K562 (cell line): Measurements from ENCODE around the gene FNBP1. TPM values are rescaled to one million over a fixed set of nuclear protein-coding genes. Genes with fewer than 3 reads are reported as not detected.

ENCODE experiments used
- ATAC-seq: fragments of 200-7000 bp; cut with Tn5 transposase; 3 replicates; pipeline ENCODE4 v1.9.1; 2020; ENCODE audit warnings: moderate library complexity
- BruUV-seq: library from RNA; stranded (reverse); fragments of 400-500 nt; replicated peaks from 2 replicates; lab custom pipeline; 2021; lab: Mats Ljungman, UMichigan
- CTCF ChIA-PET: fragments of 300-600 bp; formaldehyde crosslinking; extraction: SDS; loops from one replicate; lab custom pipeline; 2021; ENCODE audit warnings: low intra/inter-chr PET ratio; lab: Yijun Ruan, JAX
- POLR2A ChIA-PET: fragments of 300-600, 350-650 bp; sonication (Branson Sonifier 250); formaldehyde crosslinking; extraction: SDS; loops from one replicate; lab custom pipeline; 2021; ENCODE audit warnings: antibody characterized with exemption, inconsistent platforms; lab: Yijun Ruan, JAX
- DNase-seq, 4 experiments: peaks; one replicate each; pipeline versions ENCODE4 v3.0.0 to v3.0.0-alpha.2; 2011 to 2018; ENCODE audit warnings: low spot score in 3 of 4, mixed read lengths in 3 of 4; ENCODE audit errors: extremely low read depth in 1 of 4
- FAIRE-seq: peaks from 2 replicates; lab custom pipeline; 2011; peaks lifted over from hg19 to GRCh38; lab: Jason Lieb, UNC
- H2AFZ ChIP-seq: 2 replicates; pipeline ENCODE4 v1.6.0; 2011; ENCODE audit warnings: low read depth, low read length, control low read depth, inconsistent platforms
- H3K27ac ChIP-seq: fragments of 200-600 bp; 3 replicates; pipeline ENCODE4 v1.8.0; 2011; ENCODE audit warnings: low read depth, mild to moderate bottlenecking, control low read depth, inconsistent platforms, low read length, moderate library complexity, mixed read lengths; ENCODE audit errors: extremely low read depth
- H3K27me3 ChIP-seq, 2 experiments: fragments of 300-600 bp in 1 of 2; 2 replicates in 1 of 2; 3 replicates in 1 of 2; pipeline versions ENCODE4 v1.6.0 to v1.8.0; 2011; ENCODE audit warnings: inconsistent platforms in 2 of 2, low read length in 2 of 2, mild to moderate bottlenecking in 1 of 2, mixed read lengths in 1 of 2, moderate library complexity in 1 of 2; ENCODE audit not compliant: control insufficient read depth in 2 of 2, insufficient read depth in 2 of 2
- H3K36me3 ChIP-seq: fragments of 300-600 bp; 3 replicates; pipeline ENCODE4 v1.8.0; 2011; ENCODE audit warnings: mild to moderate bottlenecking, low read length, inconsistent platforms; ENCODE audit not compliant: control insufficient read depth, insufficient read depth
- H3K4me1 ChIP-seq, 2 experiments: fragments of 200-600 bp in 1 of 2; replicated peaks in 1 of 2; 2 replicates in 1 of 2; 3 replicates in 1 of 2; pipeline versions ENCODE4 v1.5.1 to v1.8.0; 2011; ENCODE audit warnings: inconsistent platforms in 2 of 2, low read length in 2 of 2, mild to moderate bottlenecking in 1 of 2, mixed read lengths in 1 of 2, moderate library complexity in 1 of 2; ENCODE audit not compliant: control insufficient read depth in 2 of 2, insufficient read depth in 2 of 2
- H3K4me2 ChIP-seq: 2 replicates; pipeline ENCODE4 v1.6.1; 2011; ENCODE audit warnings: low read length, control low read depth, inconsistent platforms, mixed read lengths; ENCODE audit not compliant: insufficient read depth
- H3K4me3 ChIP-seq: fragments of 200-600 bp; sonication (generic), shearing (Covaris generic); 2 replicates; pipeline ENCODE4 v1.5.1; 2016; ENCODE audit warnings: control low read depth, inconsistent platforms
- H3K79me2 ChIP-seq: fragments of 200-600 bp; 3 replicates; pipeline ENCODE4 v1.8.0; 2011; ENCODE audit warnings: low read length, inconsistent platforms; ENCODE audit not compliant: control insufficient read depth, insufficient read depth
- H3K9ac ChIP-seq, 2 experiments: 2 replicates each; pipeline versions ENCODE4 v1.6.0 to v1.6.1; 2011; ENCODE audit warnings: low read depth in 2 of 2, low read length in 2 of 2, control low read depth in 1 of 2, inconsistent platforms in 1 of 2, mild to moderate bottlenecking in 1 of 2, mixed read lengths in 1 of 2; ENCODE audit not compliant: insufficient read depth in 1 of 2
- H3K9me1 ChIP-seq: one replicate; pipeline ENCODE4 v1.6.0; 2011; ENCODE audit warnings: inconsistent platforms, mild to moderate bottlenecking, low read length, moderate library complexity; ENCODE audit not compliant: control insufficient read depth, insufficient read depth
- H3K9me3 ChIP-seq: replicated peaks from 2 replicates; pipeline ENCODE4 v1.5.1; 2011; ENCODE audit warnings: low read depth, low read length, inconsistent platforms; ENCODE audit not compliant: control insufficient read depth, insufficient read depth
- H4K20me1 ChIP-seq: replicated peaks from 2 replicates; pipeline ENCODE4 v1.6.1; 2011; ENCODE audit warnings: low read length, inconsistent platforms, mixed read lengths; ENCODE audit not compliant: control insufficient read depth, insufficient read depth
- DEAF1 ChIP-seq: fragments of 450-650 bp; formaldehyde crosslinking; IDR thresholded peaks from 2 replicates; pipeline ENCODE4 v1.4.0; 2020; ENCODE audit warnings: mild to moderate bottlenecking, moderate library complexity
- SOX6 ChIP-seq: fragments of 450-650 bp; IDR thresholded peaks from 2 replicates; pipeline ENCODE4 v1.6.1; 2014; ENCODE audit warnings: mild to moderate bottlenecking
- ZFP1 ChIP-seq: fragments of 450-650 bp; formaldehyde crosslinking; IDR thresholded peaks from 2 replicates; pipeline ENCODE4 v1.4.0; 2020; ENCODE audit warnings: mild to moderate bottlenecking, mixed read lengths
- WGBS: fragments of 100-300 bp; shearing (Covaris generic); methylation state at CpG from one replicate; pipeline ENCODE4 v1.1.6; 2016; ENCODE audit warnings: low coverage, mixed read lengths; ENCODE audit not compliant: insufficient coverage; ENCODE audit errors: missing lambda C conversion rate; 5-methylcytosine and 5-hydroxymethylcytosine counted together
- in situ Hi-C: fragments of 300-500 bp; cut with MboI; formaldehyde crosslinking; loops from 4 replicates; pipeline ENCODE4 v1.15.0; 2018; ENCODE audit warnings: inconsistent platforms, mixed read lengths
- intact Hi-C: fragments of 100-400 bp; cut with micrococcal nuclease; formaldehyde crosslinking; loops from 2 replicates; pipeline ENCODE4 v1.14.2; 2022
- polyA plus RNA-seq, 8 experiments: library from polyadenylated mRNA; depleted of rRNA in 4 of 8; stranded (reverse) in 5 of 8; unstranded in 3 of 8; fragments of >200 nt; fragmentation: Nextera tagmentation in 2 of 8; fragmentation: Illumina TruSeq in 1 of 8; extraction: Ambion mirVana in 2 of 8; extraction: Trizol in 1 of 8; gene quantifications; 2 replicates each; pipeline versions ENCODE4 v1.2.1 to v1.2.3, GENCODE V29; 2011 to 2014; ENCODE audit warnings: inconsistent platforms in 1 of 8, missing spikeins in 1 of 8
- total RNA-seq, 7 experiments: library from RNA; depleted of rRNA in 6 of 7; stranded (reverse); fragments of >200 nt in 6 of 7; fragmentation: Illumina TruSeq in 2 of 7; extraction: Trizol in 2 of 7; gene quantifications; 2 replicates each; pipeline versions ENCODE4 v1.2.1 to v1.2.3, GENCODE V29; 2011 to 2021; ENCODE audit warnings: low replicate concordance in 1 of 7

The FNBP1 gene
- total and polyA plus RNA-seq, 9 of the 15 experiments (the other 6 are each of a cell fraction or from before 2014, with no cell fraction given) = 1.8 to 14.9 (median 7.6) TPM

GRCh38 chr9:130073373-130073772, 30.4 kb upstream of the FNBP1 start:
- 14% methylated on average over 2 of the region's 2 CpGs for WGBS
- H3K36me3 ChIP-seq = peaks cover 25% of the 10 kb centered on the region; the same call in 2 of the 3 replicates
- in situ Hi-C loops = no loop called here
- H3K79me2 ChIP-seq = peaks cover 43% of the 10 kb centered on the region
- no peaks in the 10 kb centered on the region for H3K27me3 ChIP-seq
- CTCF ChIA-PET = interaction anchor here (0.6 kb wide), 1 partner anchor 22 kb away, joined by 3 read pairs; no protein-coding TSS in a partner anchor
- no peak overlapping the region for H3K4me3 ChIP-seq
- TF ChIP-seq ZFP1 (no peak), SOX6 (peak; percentile 59; the same call in 1 of the 2 replicates), DEAF1 (CRISPR knock-in tag) (no peak)
- TF ChIP-seq, all 486 proteins: peak for 1
- H3K9ac ChIP-seq = no peak overlapping the region
- H3K9me1 ChIP-seq = no peaks in the 10 kb centered on the region
- no peak for FAIRE-seq
- H3K27ac ChIP-seq = no peak overlapping the region
- H3K4me2 ChIP-seq = no peak overlapping the region
- no peak for ATAC-seq
- peaks cover 0 to 13% of the 10 kb centered on the region in 2 experiments; a peak in 3 of 5 replicates for H3K4me1 ChIP-seq
- POLR2A ChIA-PET = interaction anchor here (0.7 kb wide), 1 partner anchor 76 kb away, joined by 3 read pairs; no protein-coding TSS in a partner anchor
- no peak overlapping the region for H2AFZ ChIP-seq
- intact Hi-C loops = no loop called here
- BruUV-seq = no TSS peak
- H4K20me1 ChIP-seq = peaks cover 13% of the 10 kb centered on the region
- no peaks in the 10 kb centered on the region for H3K9me3 ChIP-seq
- DNase-seq = no peak
